Gastrocnemius medialis (tissue), 4 donors: Measurements from ENCODE around the gene MOBP. TPM values are rescaled to one million over a fixed set of nuclear protein-coding genes. Genes with fewer than 3 reads are reported as not detected.

Experiments used
- ATAC-seq, 2 donors: fragments of 150-250 bp; one replicate each; pipeline ENCODE4 v1.9.1; 2016
- DNase-seq, 2 donors: peaks; one replicate each; pipeline ENCODE4 v3.0.0-alpha.2; 2019
- H3K27ac ChIP-seq, 4 donors: fragments of 200-600 bp; sonication (generic); 1 replicate in 1 of 4; 2 replicates in 3 of 4; pipeline ENCODE4 v1.5.1; 2016 to 2018; ENCODE audit warnings: mild to moderate bottlenecking in 2 of 4, moderate library complexity in 1 of 4
- H3K27me3 ChIP-seq, 3 donors: fragments of 200-600 bp; sonication (generic) in 2 of 3; 1 replicate in 1 of 3; 2 replicates in 2 of 3; pipeline versions ENCODE4 v1.5.1 to v1.6.0; 2016 to 2019; ENCODE audit warnings: mild to moderate bottlenecking in 1 of 3, moderate library complexity in 1 of 3
- H3K36me3 ChIP-seq, 2 donors: fragments of 200-600 bp; sonication (generic) in 1 of 2; one replicate each; pipeline ENCODE4 v1.5.1; 2017 to 2018
- H3K4me1 ChIP-seq, 2 donors: fragments of 200-600 bp; sonication (generic) in 1 of 2; one replicate each; pipeline ENCODE4 v1.5.1; 2016 to 2017; ENCODE audit warnings: mild to moderate bottlenecking in 2 of 2
- H3K4me3 ChIP-seq, 4 donors: fragments of 200-600 bp; sonication (generic) in 3 of 4; 1 replicate in 1 of 4; 2 replicates in 3 of 4; pipeline ENCODE4 v1.5.1; 2016 to 2019; ENCODE audit warnings: mild to moderate bottlenecking in 2 of 4
- H3K9me3 ChIP-seq, 3 donors: fragments of 200-600 bp; sonication (generic) in 2 of 3; 1 replicate in 1 of 3; 2 replicates in 2 of 3; pipeline ENCODE4 v1.5.1; 2016 to 2019
- CTCF ChIP-seq, 5 experiments: fragments of 450-650 bp in 3 of 5; fragments of 200-600 bp in 2 of 5; sonication (generic) in 2 of 5; IDR thresholded peaks in 4 of 5; conservative IDR thresholded peaks in 1 of 5; 1 replicate in 4 of 5; 2 replicates in 1 of 5; pipeline ENCODE4 v1.5.1; 2016 to 2019; ENCODE audit warnings: antibody characterized with exemption in 5 of 5, mild to moderate bottlenecking in 3 of 5, moderate library complexity in 3 of 5
- POLR2A ChIP-seq, 2 donors: fragments of 450-650 bp; IDR thresholded peaks; one replicate each; pipeline ENCODE4 v1.6.1; 2017; ENCODE audit warnings: antibody characterized with exemption in 2 of 2, mild to moderate bottlenecking in 2 of 2, moderate library complexity in 2 of 2
- in situ Hi-C, 4 donors: fragments of 200-750 bp; cut with MboI; loops; one replicate each; pipeline versions ENCODE4 v1.15.0 to v1.8.0; 2017; ENCODE audit warnings: low sequenced_read_pairs in 4 of 4
- intact Hi-C: fragments of 100-400 bp; cut with DNase I; formaldehyde crosslinking; loops from one replicate; pipeline ENCODE4 v1.15.1; 2023; ENCODE audit warnings: low total_unique reads
- total RNA-seq, 4 donors: library from RNA; depleted of rRNA; stranded (reverse); fragments of >200 nt; gene quantifications; one replicate each; pipeline versions ENCODE4 v1.1.0 to v1.2.3, GENCODE V29; 2016

Gene MOBP
- total RNA-seq, 4 donors from 2014 or later, result not detected

DNA sequence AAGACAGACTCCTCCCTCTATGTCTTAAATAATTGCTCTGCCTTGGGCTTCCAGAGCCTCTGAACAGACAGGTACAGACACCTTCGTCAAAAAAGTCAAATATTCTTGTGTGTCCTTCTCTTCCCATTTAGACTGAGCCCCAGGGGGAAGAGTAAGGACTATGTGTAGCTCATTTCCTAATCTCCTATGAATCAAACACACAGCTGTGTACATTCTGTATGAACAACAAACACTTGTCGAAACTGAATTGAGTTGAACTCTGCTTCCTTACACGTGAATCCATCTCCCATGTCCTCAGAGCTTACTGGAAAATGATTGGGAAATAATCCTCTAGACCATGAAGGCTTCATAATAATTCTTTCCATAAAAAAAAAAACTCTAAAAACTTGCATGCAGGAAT lies 80.8 kb downstream of the MOBP start:
- no peak overlapping the region for H3K27ac ChIP-seq
- intact Hi-C loops (no loop called here), in situ Hi-C loops (no loop called here)
- no peaks in the 10 kb centered on the region for H3K4me1 ChIP-seq
- DNase-seq (no peak), ATAC-seq (no peak)
- no peaks in the 10 kb centered on the region for H3K9me3 ChIP-seq
- H3K27me3 ChIP-seq, result no peaks in the 10 kb centered on the region
- H3K4me3 ChIP-seq, result no peak overlapping the region
- TF ChIP-seq POLR2A (IDR thresholded peaks at IDR 0.05), result no peak
- TF ChIP-seq CTCF (IDR thresholded peaks at IDR 0.05 in 4 of 5, conservative IDR thresholded peaks at IDR 0.05 in 1 of 5), result no peak
- no peaks in the 10 kb centered on the region for H3K36me3 ChIP-seq

GRCh38 chr3:39550354-39551051 lies 83.0 kb downstream of the MOBP start:
- no peak for ATAC-seq
- DNase-seq, result no peak
- intact Hi-C loops, result no loop called here
- Histone ChIP-seq H3K27ac (no peak overlapping the region), H3K27me3 (no peaks in the 10 kb centered on the region), H3K4me1 (no peaks in the 10 kb centered on the region), H3K4me3 (no peak overlapping the region), H3K36me3 (no peaks in the 10 kb centered on the region), H3K9me3 (no peaks in the 10 kb centered on the region)
- in situ Hi-C loops, result no loop called here
- TF ChIP-seq POLR2A (IDR thresholded peaks at IDR 0.05), result no peak
- TF ChIP-seq CTCF (IDR thresholded peaks at IDR 0.05 in 4 of 5, conservative IDR thresholded peaks at IDR 0.05 in 1 of 5), result no peak

Other genes starting within 250 kb of the MOBP start
- under 1 TPM; 0.25 to 0.49 (median 0.35) TPM for gene CX3CR1, start 187.6 kb upstream of the MOBP start, total RNA-seq
- gene CCR8, start 138.0 kb upstream of the MOBP start, total RNA-seq, result not detected
- gene SLC25A38, start 84.3 kb upstream of the MOBP start, total RNA-seq, result 10 to 100 TPM; 43.8 to 51.2 (median 48.2) TPM
- gene RPSA, start 61.0 kb upstream of the MOBP start, total RNA-seq, result 100 to 1,000 TPM; 644 to 857 (median 730) TPM